ENCODE measurements around the gene CDH4. TPM values are rescaled to one million over a fixed set of nuclear protein-coding genes. Genes with fewer than 3 reads are reported as not detected.
"Not testable (repeated sequence)": the region's sequence is repeated elsewhere in the genome, so short reads cannot be mapped to it uniquely, and the experiment has no call there.

CDH4 gene
- total RNA-seq, 1 experiment from 2014 or later = 3.8 TPM

DNA sequence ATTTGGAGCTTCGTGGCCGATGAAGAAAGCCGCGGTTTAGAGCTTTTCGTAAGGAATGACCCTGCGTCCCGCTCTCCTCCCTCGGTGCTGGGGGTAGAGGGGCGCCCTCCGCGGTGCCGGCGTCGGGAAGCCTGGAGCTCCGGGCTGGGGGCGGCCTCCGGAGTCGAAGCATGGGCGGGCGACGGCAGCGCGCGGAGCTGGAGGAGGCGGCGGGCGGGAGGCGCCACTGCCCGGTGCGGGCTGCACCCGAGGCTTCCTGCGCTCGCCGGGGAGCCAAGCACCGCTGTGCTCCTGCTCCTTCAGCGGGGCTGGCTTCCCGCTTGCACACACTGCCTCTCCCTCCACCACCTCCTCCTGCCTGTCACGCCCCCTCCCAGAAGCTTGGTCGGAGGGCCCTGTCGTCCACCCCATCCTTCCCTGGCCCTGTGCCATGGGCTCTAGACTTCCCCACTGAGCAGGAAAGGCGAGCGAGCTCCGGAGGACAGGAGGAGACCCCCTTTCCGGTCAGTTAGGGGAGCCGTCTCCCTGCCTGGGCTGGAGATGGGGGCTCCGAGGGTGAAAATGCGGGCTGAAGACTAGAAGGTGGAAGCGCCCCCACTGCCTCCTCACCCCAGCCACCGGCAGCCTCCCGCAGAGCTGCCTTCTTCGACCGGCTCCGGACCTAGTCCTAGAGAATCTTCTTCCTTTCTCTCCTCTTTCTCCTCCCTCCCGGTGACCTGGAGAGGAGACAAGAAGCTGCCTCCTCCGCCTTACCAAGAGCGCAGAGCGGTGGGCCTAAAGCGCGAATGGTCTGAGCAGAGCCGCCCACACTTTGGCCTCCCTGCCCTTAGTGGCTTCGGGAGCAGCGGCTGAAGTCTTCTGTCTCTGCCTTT, 1.8 kb downstream of the CDH4 start:
- DNase-seq (ENCODE audit: low read depth) = peak; percentile 51

- DNase-seq (ENCODE audit: low read depth) = peak; percentile 67
These were observed 3.0 kb downstream of the CDH4 start for GRCh38 chr20:61254881-61255626.

DNA sequence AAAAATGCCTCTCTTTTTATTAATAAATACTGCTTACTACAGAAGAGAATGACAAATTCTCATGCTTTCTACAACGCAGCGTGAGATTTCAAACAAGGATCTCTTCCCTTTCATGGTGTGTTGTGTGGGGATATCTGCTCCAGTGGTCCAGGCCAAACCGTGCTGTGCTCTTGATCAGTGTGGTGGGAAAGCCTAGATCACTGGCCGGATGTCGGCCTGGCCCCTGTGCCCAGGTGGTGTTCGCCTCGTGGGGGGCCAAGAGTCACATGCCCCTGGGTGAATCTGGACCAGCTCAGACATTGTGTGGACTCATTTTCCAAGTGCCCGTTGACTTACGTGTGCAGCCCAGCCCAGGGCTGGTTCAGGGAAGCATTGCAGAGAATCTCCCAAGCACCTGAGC, 4.3 kb downstream of the CDH4 start:
- DNase-seq (ENCODE audit: low read depth) = peak; percentile 42

DNA sequence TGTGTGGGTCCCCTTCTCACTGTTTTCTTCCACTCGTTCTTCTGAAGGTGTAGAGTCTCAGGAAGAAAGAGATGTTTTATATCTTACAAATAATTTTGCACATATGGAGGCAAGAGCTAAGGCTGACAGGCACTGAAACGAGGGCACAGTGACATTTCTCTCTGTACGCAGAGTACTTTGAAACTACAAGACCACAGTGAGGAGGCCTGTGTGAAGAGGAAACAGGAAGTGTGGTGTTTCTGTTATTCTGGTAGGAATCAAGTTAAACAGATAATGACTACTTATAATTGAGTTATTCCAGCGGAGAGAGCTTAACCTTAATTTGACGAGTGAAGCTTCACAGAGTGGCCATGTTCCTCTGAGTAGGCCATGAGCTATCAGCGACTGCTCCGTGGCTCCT, 4.8 kb downstream of the CDH4 start:
- DNase-seq (ENCODE audit: low read depth) = no peak

DNA sequence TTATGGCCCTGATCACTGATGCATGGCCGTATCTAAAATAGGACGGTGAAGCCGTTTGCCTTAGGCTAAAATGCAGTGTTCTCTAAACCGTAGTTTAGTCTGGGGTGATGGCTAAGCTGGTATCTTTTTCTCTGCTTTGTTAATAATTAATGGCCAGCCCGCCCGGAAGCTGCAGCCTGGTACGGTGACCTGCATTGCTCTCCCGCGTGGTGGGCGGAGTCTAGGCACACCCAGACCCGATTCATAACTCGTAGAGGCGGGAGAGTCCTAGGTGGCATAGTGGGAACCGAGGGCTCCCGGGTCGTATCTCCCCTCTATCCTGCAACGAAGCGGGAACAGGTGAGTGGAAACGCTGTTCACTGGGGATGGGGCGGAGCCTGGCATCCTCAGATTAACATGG, 5.5 kb downstream of the CDH4 start:
- DNase-seq (ENCODE audit: low read depth) = no peak

DNA sequence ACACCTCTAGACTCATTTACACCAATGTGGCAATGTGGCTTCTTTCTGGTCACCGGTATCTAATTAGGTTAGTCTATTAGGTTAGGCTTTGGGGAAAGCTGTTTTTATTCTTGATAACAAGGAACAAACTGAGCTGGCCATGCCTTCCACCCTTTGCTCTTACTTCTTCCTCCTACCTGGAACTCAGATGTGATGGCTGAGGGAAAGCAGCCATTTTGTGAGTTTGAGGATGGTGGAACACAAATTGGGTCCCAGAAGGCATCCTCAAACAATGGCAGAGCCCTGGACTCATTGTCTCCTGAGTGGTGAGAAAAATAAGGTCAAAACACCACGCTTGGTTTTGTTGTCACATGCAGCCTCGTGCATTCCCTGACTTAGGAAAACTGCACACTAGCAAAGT, 7.7 kb downstream of the CDH4 start:
- no peak for DNase-seq (ENCODE audit: low read depth)

GRCh38 chr20:61260905-61261304, 8.8 kb downstream of the CDH4 start:
- DNase-seq (ENCODE audit: low read depth) = peak; percentile 51

- no peak for DNase-seq (ENCODE audit: low read depth)
These were observed 10.0 kb downstream of the CDH4 start for GRCh38 chr20:61262036-61262435.

DNA sequence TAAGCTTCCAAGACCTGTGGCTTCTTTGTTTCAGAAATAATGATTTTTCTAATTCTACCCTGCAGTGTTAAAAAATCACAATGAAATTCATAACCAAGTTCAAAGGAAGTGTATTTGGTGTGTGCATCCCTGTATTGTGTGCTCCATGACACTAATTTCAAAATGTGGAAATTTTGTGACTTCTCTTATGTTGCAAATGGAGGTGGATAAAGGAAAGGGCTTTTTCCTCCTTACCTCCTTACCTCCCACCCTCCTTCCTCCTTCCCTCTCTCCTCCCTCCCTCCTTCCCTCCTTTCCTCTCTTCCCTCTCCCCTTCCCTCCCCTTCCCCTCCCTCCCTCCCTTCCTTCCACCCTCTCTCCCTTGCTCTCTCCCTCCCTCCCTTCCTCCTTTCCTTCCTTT, 10.5 kb downstream of the CDH4 start:
- DNase-seq (ENCODE audit: low read depth) = no peak

- DNase-seq (ENCODE audit: low read depth) = no peak
These were observed 11.1 kb downstream of the CDH4 start for GRCh38 chr20:61263084-61263695.

DNA sequence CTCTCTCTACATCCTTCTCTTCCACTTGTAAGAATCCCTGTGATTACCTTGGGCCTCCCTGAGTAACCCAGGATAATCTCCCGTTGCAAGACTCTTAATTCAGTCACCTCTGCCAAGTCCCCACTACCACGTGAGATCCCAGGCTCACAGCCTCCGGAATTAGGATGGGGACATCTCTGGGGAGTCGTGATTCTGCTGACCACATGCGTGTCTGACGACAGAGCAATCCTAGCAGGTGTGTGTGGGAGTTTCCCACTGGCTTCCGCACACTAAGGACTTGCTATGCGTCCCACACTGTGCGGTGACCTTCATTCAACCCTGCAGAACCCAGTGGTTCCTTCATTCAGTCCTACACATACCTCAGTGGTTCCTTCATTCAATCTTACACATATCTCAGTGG, 11.9 kb downstream of the CDH4 start:
- no peak for DNase-seq (ENCODE audit: low read depth)

DNA sequence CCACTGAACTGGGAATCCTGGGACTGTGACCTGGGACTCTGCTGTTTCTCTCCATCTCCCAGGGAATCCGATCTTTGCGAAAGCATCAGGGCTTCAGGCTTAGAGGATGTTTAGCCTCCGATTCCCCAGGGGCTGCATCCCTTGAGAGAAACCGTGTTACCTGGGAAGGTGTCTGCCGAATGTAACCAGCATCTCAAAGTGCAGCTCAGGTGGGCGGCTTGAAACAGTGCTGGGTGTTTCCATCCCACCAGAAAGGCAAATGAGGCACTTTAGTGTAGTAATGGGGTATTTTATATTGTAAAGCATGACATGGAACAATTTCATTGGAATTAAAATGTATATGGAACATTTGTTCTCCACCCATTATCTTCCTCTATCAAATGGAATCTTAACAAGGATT, 15.2 kb downstream of the CDH4 start:
- no peak for DNase-seq (ENCODE audit: low read depth)

DNA sequence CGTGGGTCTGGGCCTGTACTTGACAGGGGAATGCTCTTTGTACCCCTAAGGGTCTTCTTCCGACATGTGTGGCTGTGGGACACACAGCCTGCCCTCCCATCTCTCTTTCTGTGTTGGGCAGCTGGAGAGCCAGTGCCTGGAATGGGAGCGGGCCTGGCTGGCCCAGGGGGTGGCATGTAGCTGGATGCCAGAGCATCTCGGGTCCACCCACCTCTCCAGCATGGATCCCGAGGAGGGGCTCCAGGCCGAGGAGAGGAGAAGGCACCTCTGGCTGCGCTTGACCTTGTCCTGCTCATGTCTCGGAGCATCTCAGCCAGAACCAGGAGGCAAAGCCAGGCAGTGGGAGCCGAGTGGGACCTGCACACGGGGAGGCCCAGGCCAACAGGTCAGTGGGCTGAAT, 16.0 kb downstream of the CDH4 start:
- no peak for DNase-seq (ENCODE audit: low read depth)

GRCh38 chr20:61271312-61272231, 19.5 kb downstream of the CDH4 start:
- DNase-seq (ENCODE audit: low read depth) = peak; percentile 57

DNA sequence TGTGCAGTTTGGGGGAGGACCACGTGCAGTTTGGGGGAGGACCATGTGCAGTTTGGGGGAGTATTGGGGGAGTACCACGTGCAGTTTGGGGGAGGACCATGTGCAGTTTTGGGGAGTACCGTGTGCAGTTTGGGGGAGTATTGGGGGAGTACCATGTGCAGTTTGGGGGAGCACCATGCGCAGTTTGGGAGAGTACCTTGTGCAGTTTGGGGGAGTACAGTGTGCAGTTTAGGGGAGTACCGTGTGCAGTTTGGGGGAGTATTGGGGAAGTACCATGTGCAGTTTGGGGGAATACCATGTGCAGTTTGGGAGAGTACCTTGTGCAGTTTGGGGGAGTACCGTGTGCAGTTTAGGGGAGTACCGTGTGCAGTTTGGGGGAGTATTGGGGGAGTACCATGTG, 21.0 kb downstream of the CDH4 start:
- not testable (repeated sequence) for DNase-seq (ENCODE audit: low read depth)

DNA sequence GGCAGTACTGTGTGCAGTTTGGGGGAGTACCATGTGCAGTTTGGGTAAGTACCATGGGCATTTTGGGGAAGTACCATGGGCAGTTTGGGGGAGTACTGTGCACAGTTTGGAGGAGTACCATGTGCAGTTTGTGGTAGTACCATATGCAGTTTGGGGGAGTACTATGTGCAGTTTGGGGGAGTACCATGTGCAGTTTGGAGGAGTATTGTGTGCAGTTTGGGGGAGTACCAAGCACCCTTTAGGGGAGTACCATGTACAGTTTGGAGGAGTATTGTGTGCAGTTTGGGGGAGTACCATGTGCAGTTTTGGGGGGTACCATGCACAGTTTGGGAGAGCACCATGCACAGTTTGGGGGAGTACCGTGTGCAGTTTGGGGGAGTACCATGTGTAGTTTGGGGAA, 21.6 kb downstream of the CDH4 start:
- not testable (repeated sequence) for DNase-seq (ENCODE audit: low read depth)

DNA sequence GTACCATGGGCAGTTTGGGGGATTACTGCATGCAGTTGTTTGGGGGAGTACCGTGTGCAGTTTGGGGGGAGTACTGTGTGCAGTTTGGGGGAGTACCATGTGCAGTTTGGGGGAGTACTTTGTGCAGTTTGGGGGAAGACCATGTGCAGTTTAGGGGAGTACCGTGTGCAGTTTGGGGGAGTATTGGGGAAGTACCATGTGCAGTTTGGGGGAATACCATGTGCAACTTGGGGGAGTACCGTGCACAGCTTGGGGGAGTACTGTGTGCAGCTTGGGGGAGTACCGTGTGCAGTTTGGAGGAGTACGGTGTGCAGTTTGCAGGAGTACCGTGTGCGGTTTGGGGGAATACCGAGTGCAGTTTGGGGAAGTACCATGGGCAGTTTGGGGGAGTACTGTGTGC, 22.3 kb downstream of the CDH4 start:
- DNase-seq (ENCODE audit: low read depth) = no peak

DNA sequence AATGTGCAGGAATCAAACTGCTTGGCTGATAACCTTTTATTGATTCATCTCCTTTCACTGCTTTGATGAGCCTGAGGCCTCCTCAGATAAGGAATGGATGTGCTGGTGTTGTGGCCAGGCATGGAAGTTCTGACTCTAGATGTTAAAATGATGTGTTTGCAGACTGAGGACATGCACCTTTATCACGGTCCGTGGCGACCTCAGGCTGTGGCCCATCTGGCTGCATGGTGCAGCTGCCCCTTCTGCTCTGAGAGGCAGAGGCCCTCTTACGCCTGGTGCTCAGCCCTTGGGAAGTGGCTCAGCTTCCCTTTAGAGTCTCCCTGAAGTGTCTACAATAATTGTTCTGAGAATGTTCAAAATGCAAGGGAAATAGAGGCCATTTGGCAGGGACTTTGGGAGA, 26.2 kb downstream of the CDH4 start:
- no peak for DNase-seq (ENCODE audit: low read depth)

GRCh38 chr20:61279621-61280150, 27.6 kb downstream of the CDH4 start:
- DNase-seq (ENCODE audit: low read depth) = no peak

GRCh38 chr20:61280217-61280980, 28.3 kb downstream of the CDH4 start:
- no peak for DNase-seq (ENCODE audit: low read depth)

Data from Daoy (cell line).